ENCODE measurements around the gene APOL1.
A peak's percentile ranks its signal among the peaks of the same experiment; 100 is the strongest.

APOL1 gene

GRCh38 chr22:36286096-36286957 lies 33.4 kb downstream of the APOL1 start:
- no peaks in the 10 kb centered on the region for H3K79me2 ChIP-seq (ENCODE audit: control insufficient read depth, low read length)
- no peaks in the 10 kb centered on the region for H3K9me3 ChIP-seq (ENCODE audit: control insufficient read depth, insufficient read depth, low read length)
- H3K4me1 ChIP-seq (ENCODE audit: control insufficient read depth, low read length) = no peaks in the 10 kb centered on the region
- H3K27me3 ChIP-seq (ENCODE audit: control insufficient read depth, low read length) = no peaks in the 10 kb centered on the region
- H3K27ac ChIP-seq (ENCODE audit: low read depth, low read length) = no peak overlapping the region
- no peaks in the 10 kb centered on the region for H3K9me2 ChIP-seq (replicated peaks; ENCODE audit: control insufficient read depth, low read length)
- H3K4me2 ChIP-seq (ENCODE audit: low read length) = no peak overlapping the region
- no peak overlapping the region for H3K4me3 ChIP-seq (ENCODE audit: low read length)
- TF ChIP-seq CTCF (IDR thresholded peaks at IDR 0.05; ENCODE audit: low read depth, low read length, poor library complexity, severe bottlenecking) = peak; percentile 96
- TF ChIP-seq EZH2phosphoT487 (IDR thresholded peaks at IDR 0.05; ENCODE audit: borderline replicate concordance, low read length) = no peak
- peaks cover 79% of the 10 kb centered on the region for H3K36me3 ChIP-seq (ENCODE audit: control insufficient read depth, low read length)
- H4K20me1 ChIP-seq (ENCODE audit: control insufficient read depth, insufficient read depth, low read depth, low read length) = peaks cover 3% of the 10 kb centered on the region
- H3F3A ChIP-seq (ENCODE audit: control insufficient read depth, insufficient read depth) = no peaks in the 10 kb centered on the region

DNA sequence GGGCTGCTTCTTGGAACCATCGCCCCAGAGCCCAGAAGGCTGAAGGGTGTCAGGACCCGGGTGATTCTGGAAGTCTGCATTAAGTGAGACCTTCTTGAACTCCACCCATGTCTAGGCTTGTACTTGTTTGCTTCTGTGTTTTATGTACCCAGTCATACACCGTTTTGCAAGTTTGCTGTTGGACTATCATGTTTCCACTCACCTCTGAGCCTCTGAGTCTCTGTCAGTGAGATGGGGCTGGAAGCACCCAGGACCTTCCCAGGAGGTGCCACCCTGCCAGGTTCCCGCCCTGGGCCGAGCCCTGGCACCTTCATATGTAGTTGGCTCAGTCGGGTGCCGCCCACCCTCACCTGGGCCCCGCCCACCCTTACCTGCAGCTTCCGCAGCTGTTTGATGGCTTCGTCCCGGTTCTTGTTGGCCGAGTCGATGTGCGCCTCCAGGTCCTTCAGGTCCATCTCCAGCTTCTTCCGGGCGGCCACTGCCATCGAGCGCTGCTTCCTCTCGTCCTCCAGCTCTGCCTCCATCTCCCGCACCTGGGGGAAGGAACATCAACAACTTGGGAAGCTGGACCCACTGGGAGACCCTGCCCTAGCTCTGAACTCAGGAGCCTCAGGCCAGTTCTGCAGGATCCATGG lies 35.1 kb downstream of the APOL1 start:
- peaks cover 77% of the 10 kb centered on the region for H3K36me3 ChIP-seq (ENCODE audit: control insufficient read depth, low read length)
- no peaks in the 10 kb centered on the region for H3K4me1 ChIP-seq (ENCODE audit: control insufficient read depth, low read length)

DNA sequence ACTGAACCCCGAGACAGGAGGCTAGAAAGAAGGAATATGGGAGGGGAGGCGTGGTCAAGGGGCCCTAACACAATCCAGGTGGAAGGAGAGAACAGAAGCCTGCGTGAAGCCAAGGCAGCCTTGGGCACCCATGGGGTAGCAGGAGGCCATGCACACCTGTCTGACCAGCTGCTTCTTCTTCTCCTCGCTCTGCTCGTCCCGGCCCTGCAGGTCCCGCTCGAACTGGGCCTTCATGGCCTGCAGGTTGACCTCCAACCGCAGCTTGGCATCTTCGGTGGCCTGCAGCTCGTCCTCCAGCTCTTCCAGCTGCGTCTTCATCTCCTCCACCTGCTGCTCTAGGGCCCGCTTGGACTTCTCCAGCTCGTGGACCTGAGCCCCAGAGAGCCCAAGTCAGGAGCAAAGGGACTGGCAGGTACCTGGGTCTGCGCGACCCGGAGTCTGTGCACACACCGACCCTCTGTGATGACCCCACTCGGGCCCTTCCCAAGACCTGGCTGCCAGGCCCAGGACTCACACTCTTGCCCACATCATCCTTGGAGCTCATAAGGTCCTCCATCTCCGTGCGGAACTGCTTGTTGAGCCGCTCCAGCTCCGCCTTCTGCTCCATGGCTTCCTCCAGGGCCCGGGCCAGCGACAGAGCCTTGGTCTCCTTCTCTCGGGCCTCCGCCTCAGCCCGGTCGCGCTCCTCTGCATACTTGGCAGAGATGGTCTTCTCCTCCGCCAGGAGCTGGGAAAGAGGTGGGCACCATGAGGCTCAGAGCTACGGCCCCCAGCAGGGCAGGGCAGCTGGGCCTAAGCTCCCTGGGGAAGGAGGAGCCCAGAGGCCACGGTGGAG lies 35.9 kb downstream of the APOL1 start:
- H3K9me2 ChIP-seq (replicated peaks; ENCODE audit: control insufficient read depth, low read length) = no peaks in the 10 kb centered on the region
- no peak overlapping the region for H3K27ac ChIP-seq (ENCODE audit: low read depth, low read length)
- no peak overlapping the region for H3K4me2 ChIP-seq (ENCODE audit: low read length)
- H4K20me1 ChIP-seq (ENCODE audit: control insufficient read depth, insufficient read depth, low read depth, low read length) = peaks cover 3% of the 10 kb centered on the region
- H3K79me2 ChIP-seq (ENCODE audit: control insufficient read depth, low read length) = no peaks in the 10 kb centered on the region
- H3K4me1 ChIP-seq (ENCODE audit: control insufficient read depth, low read length) = no peaks in the 10 kb centered on the region
- no peak overlapping the region for H3K4me3 ChIP-seq (ENCODE audit: low read length)
- no peaks in the 10 kb centered on the region for H3K27me3 ChIP-seq (ENCODE audit: control insufficient read depth, low read length)
- H3F3A ChIP-seq (ENCODE audit: control insufficient read depth, insufficient read depth) = no peaks in the 10 kb centered on the region
- H3K36me3 ChIP-seq (ENCODE audit: control insufficient read depth, low read length) = peaks cover 80% of the 10 kb centered on the region
- no peak for TF ChIP-seq CTCF (IDR thresholded peaks at IDR 0.05; ENCODE audit: low read depth, low read length, poor library complexity, severe bottlenecking)
- TF ChIP-seq EZH2phosphoT487 (IDR thresholded peaks at IDR 0.05; ENCODE audit: borderline replicate concordance, low read length) = no peak
- H3K9me3 ChIP-seq (ENCODE audit: control insufficient read depth, insufficient read depth, low read length) = no peaks in the 10 kb centered on the region

More for the DNA sequence above, 35.1 kb downstream of the APOL1 start:
- Histone ChIP-seq H3K27ac (ENCODE audit: low read depth, low read length) (no peak overlapping the region), H3K27me3 (ENCODE audit: control insufficient read depth, low read length) (no peaks in the 10 kb centered on the region), H3K4me3 (ENCODE audit: low read length) (no peak overlapping the region), H3K9me3 (ENCODE audit: control insufficient read depth, insufficient read depth, low read length) (no peaks in the 10 kb centered on the region), H3F3A (ENCODE audit: control insufficient read depth, insufficient read depth) (no peaks in the 10 kb centered on the region), H3K79me2 (ENCODE audit: control insufficient read depth, low read length) (no peaks in the 10 kb centered on the region), H4K20me1 (ENCODE audit: control insufficient read depth, insufficient read depth, low read depth, low read length) (peaks cover 3% of the 10 kb centered on the region), H3K9me2 (replicated peaks; ENCODE audit: control insufficient read depth, low read length) (no peaks in the 10 kb centered on the region), H3K4me2 (ENCODE audit: low read length) (no peak overlapping the region)
- TF ChIP-seq CTCF (IDR thresholded peaks at IDR 0.05; ENCODE audit: low read depth, low read length, poor library complexity, severe bottlenecking) (no peak), EZH2phosphoT487 (IDR thresholded peaks at IDR 0.05; ENCODE audit: borderline replicate concordance, low read length) (no peak)
